SK-N-SH (cell line): Measurements from ENCODE around the gene INO80C. TPM values are rescaled to one million over a fixed set of nuclear protein-coding genes. Genes with fewer than 3 reads are reported as not detected.

Experiments
- CTCF ChIA-PET: fragments of 300-600, 350-600 bp; formaldehyde crosslinking; extraction: SDS; loops from one replicate; lab custom pipeline; 2021; lab: Yijun Ruan, JAX
- POLR2A ChIA-PET: fragments of 350-600 bp; sonication (Branson Sonifier 250); formaldehyde crosslinking; extraction: SDS; loops from one replicate; lab custom pipeline; 2020; ENCODE audit warnings: antibody characterized with exemption, inconsistent platforms; lab: Yijun Ruan, JAX
- DNase-seq: peaks from one replicate; pipeline ENCODE4 v3.0.0; 2012
- H2AFZ ChIP-seq: fragments of 200-600 bp; sonication (generic); 2 replicates; pipeline ENCODE4 v1.8.1; 2016; ENCODE audit warnings: antibody characterized with exemption, mild to moderate bottlenecking, low read depth
- H3F3A ChIP-seq: fragments of 200-600 bp; sonication (generic); replicated peaks from 2 replicates; pipeline ENCODE3; 2016; ENCODE audit warnings: antibody characterized with exemption, mild to moderate bottlenecking; ENCODE audit not compliant: insufficient read depth
- H3K27ac ChIP-seq, 2 experiments: fragments of 200-500 bp in 1 of 2; fragments of 200-600 bp in 1 of 2; sonication (Bioruptor generic) in 1 of 2; sonication (generic), shearing (Covaris generic) in 1 of 2; 2 replicates each; pipeline versions ENCODE4 v1.5.1 to v1.6.1; 2014 to 2016; ENCODE audit warnings: low read depth in 2 of 2, inconsistent platforms in 1 of 2, low read length in 1 of 2, mild to moderate bottlenecking in 1 of 2, mixed read lengths in 1 of 2
- H3K27me3 ChIP-seq: fragments of 200-600 bp; sonication (generic), shearing (Covaris generic); 2 replicates; pipeline ENCODE4 v1.6.1; 2016; ENCODE audit warnings: mixed run types; ENCODE audit not compliant: insufficient read depth
- H3K36me3 ChIP-seq, 2 experiments: fragments of 200-500 bp in 1 of 2; fragments of 200-600 bp in 1 of 2; sonication (Bioruptor generic) in 1 of 2; sonication (generic) in 1 of 2; replicated peaks in 1 of 2; 2 replicates each; pipeline versions ENCODE3 to v1.5.1; 2014 to 2016; ENCODE audit warnings: low read length in 1 of 2, mild to moderate bottlenecking in 1 of 2; ENCODE audit not compliant: insufficient read depth in 2 of 2, control insufficient read depth in 1 of 2
- H3K4me1 ChIP-seq, 2 experiments: fragments of 200-500 bp in 1 of 2; fragments of 200-600 bp in 1 of 2; sonication (Bioruptor generic) in 1 of 2; sonication (generic), shearing (Covaris generic) in 1 of 2; 2 replicates each; pipeline versions ENCODE4 v1.5.1 to v1.6.1; 2014 to 2016; ENCODE audit warnings: low read depth in 1 of 2, low read length in 1 of 2, mixed run types in 1 of 2; ENCODE audit not compliant: insufficient read depth in 2 of 2, control insufficient read depth in 1 of 2
- H3K4me2 ChIP-seq: fragments of 200-600 bp; sonication (generic), shearing (Covaris generic); 2 replicates; pipeline ENCODE4 v1.6.1; 2017; ENCODE audit warnings: mixed run types
- H3K4me3 ChIP-seq, 2 experiments: fragments of 200-500 bp in 1 of 2; fragments of 200-600 bp in 1 of 2; sonication (Bioruptor generic) in 1 of 2; sonication (generic), shearing (Covaris generic) in 1 of 2; 2 replicates each; pipeline versions ENCODE4 v1.5.1 to v1.8.1; 2014 to 2016; ENCODE audit warnings: low read depth in 2 of 2, inconsistent platforms in 1 of 2, low read length in 1 of 2, mild to moderate bottlenecking in 1 of 2, mixed read lengths in 1 of 2, moderate library complexity in 1 of 2
- H3K79me2 ChIP-seq: fragments of 200-600 bp; sonication (generic); 2 replicates; pipeline ENCODE4 v1.8.1; 2017; ENCODE audit warnings: mild to moderate bottlenecking; ENCODE audit not compliant: insufficient read depth
- H3K9ac ChIP-seq: fragments of 200-600 bp; sonication (generic); 2 replicates; pipeline ENCODE4 v1.6.1; 2017; ENCODE audit warnings: mixed run types
- H3K9me2 ChIP-seq: fragments of 200-600 bp; sonication (generic); 2 replicates; pipeline ENCODE4 v1.6.1; 2017; ENCODE audit warnings: mixed run types
- H3K9me3 ChIP-seq: fragments of 200-600 bp; sonication (generic); 2 replicates; pipeline ENCODE4 v1.6.1; 2017; ENCODE audit warnings: mixed run types, mild to moderate bottlenecking, moderate library complexity
- H4K20me1 ChIP-seq: fragments of 200-600 bp; sonication (generic); 2 replicates; pipeline ENCODE4 v1.6.1; 2017; ENCODE audit warnings: mild to moderate bottlenecking, mixed run types; ENCODE audit not compliant: insufficient read depth
- CHD2 ChIP-seq: fragments of 150-350 bp; IDR thresholded peaks from 2 replicates; pipeline ENCODE4 v1.6.1; 2018; ENCODE audit warnings: low read length; ENCODE audit not compliant: partially characterized antibody
- ELF1 ChIP-seq: IDR thresholded peaks from 2 replicates; pipeline ENCODE4 v1.4.0; 2012
- EZH2phosphoT487 ChIP-seq: fragments of 200-600 bp; sonication (generic); IDR thresholded peaks from 2 replicates; pipeline ENCODE4 v1.6.1; 2017; ENCODE audit warnings: low read depth, mixed run types, mild to moderate bottlenecking, antibody characterized with exemption, moderate library complexity, borderline replicate concordance
- FOSL2 ChIP-seq: IDR thresholded peaks from 2 replicates; pipeline ENCODE4 v1.4.0; 2012; ENCODE audit warnings: low read depth, mild to moderate bottlenecking, moderate library complexity, borderline replicate concordance
- FOXJ3 ChIP-seq: sonication (generic); formaldehyde crosslinking; IDR thresholded peaks from 2 replicates; pipeline ENCODE4 v1.5.1; 2020; ENCODE audit warnings: mild to moderate bottlenecking, missing genetic modification reagents
- JUND ChIP-seq: IDR thresholded peaks from 2 replicates; pipeline ENCODE4 v1.4.0; 2012
- MEF2A ChIP-seq: IDR thresholded peaks from 2 replicates; pipeline ENCODE4 v1.4.0; 2012; ENCODE audit warnings: low read depth, borderline replicate concordance
- MXI1 ChIP-seq: IDR thresholded peaks from 2 replicates; pipeline ENCODE4 v1.6.1; 2012; ENCODE audit warnings: mild to moderate bottlenecking, low read depth, low read length, improper control_type of control experiment
- NFIC ChIP-seq: IDR thresholded peaks from 2 replicates; pipeline ENCODE4 v1.4.0; 2012; ENCODE audit warnings: borderline replicate concordance
- NRF1 ChIP-seq: IDR thresholded peaks from 2 replicates; pipeline ENCODE4 v1.6.1; 2012; ENCODE audit warnings: low read depth, mild to moderate bottlenecking, low read length
- POLR2AphosphoS5 ChIP-seq: IDR thresholded peaks from 2 replicates; pipeline ENCODE4 v1.6.1; 2012; ENCODE audit warnings: low read depth, low read length
- RAD21 ChIP-seq: IDR thresholded peaks from 2 replicates; pipeline ENCODE4 v1.6.1; 2012; ENCODE audit warnings: mild to moderate bottlenecking, low read length
- RCOR1 ChIP-seq: fragments of 150-350 bp; IDR thresholded peaks from 2 replicates; pipeline ENCODE4 v1.6.1; 2017; ENCODE audit warnings: antibody characterized with exemption, low read length
- TAF1 ChIP-seq: IDR thresholded peaks from 2 replicates; pipeline ENCODE4 v1.6.1; 2012; ENCODE audit warnings: low read depth, mild to moderate bottlenecking, low read length, moderate library complexity, borderline replicate concordance
- TCF12 ChIP-seq: IDR thresholded peaks from 2 replicates; pipeline ENCODE4 v1.4.0; 2012
- YY1 ChIP-seq: IDR thresholded peaks from 2 replicates; pipeline ENCODE4 v1.4.0; 2012; ENCODE audit warnings: low read depth, mild to moderate bottlenecking
- WGBS: methylation state at CpG from one replicate; pipeline ENCODE4 v1.1.6; 2017; ENCODE audit warnings: low lambda C conversion rate; 5-methylcytosine and 5-hydroxymethylcytosine counted together
- polyA plus RNA-seq, 3 experiments: library from polyadenylated mRNA; depleted of rRNA; stranded (reverse); fragments of >200 nt; gene quantifications; 2 replicates each; pipeline ENCODE4 v1.2.3, GENCODE V29; 2012
- TF ChIP-seq, protein P1 (sequence below): IDR thresholded peaks from 2 replicates; pipeline ENCODE4 v1.6.1; 2012; ENCODE audit warnings: mild to moderate bottlenecking, low read depth, low read length, moderate library complexity
- TF ChIP-seq, protein P2 (sequence below): IDR thresholded peaks from 2 replicates; pipeline ENCODE4 v1.4.0; 2012; ENCODE audit warnings: low read depth
- TF ChIP-seq, protein P3 (sequence below): fragments of 200-600 bp; sonication (generic); IDR thresholded peaks from 2 replicates; pipeline ENCODE4 v1.6.1; 2017; ENCODE audit warnings: antibody characterized with exemption, mild to moderate bottlenecking, moderate library complexity

The INO80C gene
- polyA plus RNA-seq, 1 of the 3 experiments (the other 2 are of a cell fraction) = 17.0 TPM

DNA sequence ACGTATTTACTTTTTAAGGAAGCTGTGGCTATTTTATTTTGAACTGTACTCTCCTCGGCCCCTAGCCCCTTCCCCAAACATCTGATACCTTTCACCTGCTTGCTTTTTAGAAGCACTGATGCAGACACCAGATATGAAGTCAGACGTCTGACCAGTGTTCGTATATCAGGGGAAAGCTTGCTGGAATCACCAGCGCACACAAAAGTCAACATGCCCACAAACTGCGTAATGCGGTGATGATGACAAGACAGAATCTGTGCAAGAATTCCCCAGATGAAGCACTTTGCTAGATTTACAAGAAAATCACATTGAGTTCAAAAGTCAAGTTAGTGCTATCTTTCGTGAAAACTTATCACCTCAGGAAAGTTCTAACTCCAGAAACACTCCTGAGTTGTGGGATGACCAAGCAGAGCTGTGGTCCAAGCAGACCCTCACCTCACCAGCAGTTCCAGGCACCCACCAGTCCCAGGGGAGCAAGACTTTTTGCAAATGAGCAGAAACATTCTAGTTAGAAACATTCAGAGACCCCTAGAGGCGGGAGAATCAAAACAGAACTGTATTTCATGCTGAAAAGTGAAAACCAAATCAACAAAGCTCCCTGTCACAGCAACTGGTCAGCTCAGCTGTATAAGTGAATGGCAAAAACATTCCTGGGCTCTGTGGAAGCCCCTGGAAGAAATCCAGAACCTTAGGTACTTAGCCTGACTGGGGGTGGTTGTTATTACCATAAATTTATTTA lies 55.7 kb downstream of the INO80C start:
- Histone ChIP-seq H2AFZ (0 out of 2 replicates have a peak overlapping the region, but pooled peaks have one; percentile 6), H3K9me3 (no peaks in the 10 kb centered on the region), H3K4me2 (no peak overlapping the region), H3K36me3 (no peaks in the 10 kb centered on the region), H3K9me2 (no peaks in the 10 kb centered on the region), H3K4me1 (peaks cover 0 to 2% of the 10 kb centered on the region in 2 experiments; a peak in 2 of 4 replicates), H3K27me3 (no peaks in the 10 kb centered on the region), H4K20me1 (no peaks in the 10 kb centered on the region), H3K27ac (no peak overlapping the region)
- ChIA-PET POLR2A (no interaction called here), CTCF (interaction anchor here (1.5 kb wide), 1 partner anchor 56 kb away, joined by 4 read pairs; no protein-coding TSS in a partner anchor)
- DNase-seq = no peak
- WGBS = 74% methylated on average over 9 of the region's 9 CpGs
- TF ChIP-seq MXI1 = no peak
- TF ChIP-seq, protein P1, sequence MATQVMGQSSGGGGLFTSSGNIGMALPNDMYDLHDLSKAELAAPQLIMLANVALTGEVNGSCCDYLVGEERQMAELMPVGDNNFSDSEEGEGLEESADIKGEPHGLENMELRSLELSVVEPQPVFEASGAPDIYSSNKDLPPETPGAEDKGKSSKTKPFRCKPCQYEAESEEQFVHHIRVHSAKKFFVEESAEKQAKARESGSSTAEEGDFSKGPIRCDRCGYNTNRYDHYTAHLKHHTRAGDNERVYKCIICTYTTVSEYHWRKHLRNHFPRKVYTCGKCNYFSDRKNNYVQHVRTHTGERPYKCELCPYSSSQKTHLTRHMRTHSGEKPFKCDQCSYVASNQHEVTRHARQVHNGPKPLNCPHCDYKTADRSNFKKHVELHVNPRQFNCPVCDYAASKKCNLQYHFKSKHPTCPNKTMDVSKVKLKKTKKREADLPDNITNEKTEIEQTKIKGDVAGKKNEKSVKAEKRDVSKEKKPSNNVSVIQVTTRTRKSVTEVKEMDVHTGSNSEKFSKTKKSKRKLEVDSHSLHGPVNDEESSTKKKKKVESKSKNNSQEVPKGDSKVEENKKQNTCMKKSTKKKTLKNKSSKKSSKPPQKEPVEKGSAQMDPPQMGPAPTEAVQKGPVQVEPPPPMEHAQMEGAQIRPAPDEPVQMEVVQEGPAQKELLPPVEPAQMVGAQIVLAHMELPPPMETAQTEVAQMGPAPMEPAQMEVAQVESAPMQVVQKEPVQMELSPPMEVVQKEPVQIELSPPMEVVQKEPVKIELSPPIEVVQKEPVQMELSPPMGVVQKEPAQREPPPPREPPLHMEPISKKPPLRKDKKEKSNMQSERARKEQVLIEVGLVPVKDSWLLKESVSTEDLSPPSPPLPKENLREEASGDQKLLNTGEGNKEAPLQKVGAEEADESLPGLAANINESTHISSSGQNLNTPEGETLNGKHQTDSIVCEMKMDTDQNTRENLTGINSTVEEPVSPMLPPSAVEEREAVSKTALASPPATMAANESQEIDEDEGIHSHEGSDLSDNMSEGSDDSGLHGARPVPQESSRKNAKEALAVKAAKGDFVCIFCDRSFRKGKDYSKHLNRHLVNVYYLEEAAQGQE = no peak
- no peak for TF ChIP-seq POLR2AphosphoS5
- no peak for TF ChIP-seq RAD21
- TF ChIP-seq NFIC = no peak
- TF ChIP-seq NRF1 = no peak
- no peak for TF ChIP-seq FOXJ3 (CRISPR knock-in tag)
- no peak for TF ChIP-seq MEF2A
- TF ChIP-seq YY1 = no peak
- TF ChIP-seq TCF12 = no peak
- no peak for TF ChIP-seq ELF1
- TF ChIP-seq, protein P2, sequence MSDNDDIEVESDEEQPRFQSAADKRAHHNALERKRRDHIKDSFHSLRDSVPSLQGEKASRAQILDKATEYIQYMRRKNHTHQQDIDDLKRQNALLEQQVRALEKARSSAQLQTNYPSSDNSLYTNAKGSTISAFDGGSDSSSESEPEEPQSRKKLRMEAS = no peak
- TF ChIP-seq, protein P3, sequence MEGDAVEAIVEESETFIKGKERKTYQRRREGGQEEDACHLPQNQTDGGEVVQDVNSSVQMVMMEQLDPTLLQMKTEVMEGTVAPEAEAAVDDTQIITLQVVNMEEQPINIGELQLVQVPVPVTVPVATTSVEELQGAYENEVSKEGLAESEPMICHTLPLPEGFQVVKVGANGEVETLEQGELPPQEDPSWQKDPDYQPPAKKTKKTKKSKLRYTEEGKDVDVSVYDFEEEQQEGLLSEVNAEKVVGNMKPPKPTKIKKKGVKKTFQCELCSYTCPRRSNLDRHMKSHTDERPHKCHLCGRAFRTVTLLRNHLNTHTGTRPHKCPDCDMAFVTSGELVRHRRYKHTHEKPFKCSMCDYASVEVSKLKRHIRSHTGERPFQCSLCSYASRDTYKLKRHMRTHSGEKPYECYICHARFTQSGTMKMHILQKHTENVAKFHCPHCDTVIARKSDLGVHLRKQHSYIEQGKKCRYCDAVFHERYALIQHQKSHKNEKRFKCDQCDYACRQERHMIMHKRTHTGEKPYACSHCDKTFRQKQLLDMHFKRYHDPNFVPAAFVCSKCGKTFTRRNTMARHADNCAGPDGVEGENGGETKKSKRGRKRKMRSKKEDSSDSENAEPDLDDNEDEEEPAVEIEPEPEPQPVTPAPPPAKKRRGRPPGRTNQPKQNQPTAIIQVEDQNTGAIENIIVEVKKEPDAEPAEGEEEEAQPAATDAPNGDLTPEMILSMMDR = no peak
- no peak for TF ChIP-seq FOSL2
- no peak for TF ChIP-seq EZH2phosphoT487
- no peak for TF ChIP-seq TAF1
- TF ChIP-seq JUND = no peak
- TF ChIP-seq CHD2 = no peak
- TF ChIP-seq RCOR1 = no peak
- TF ChIP-seq, all 33 proteins: peak for 0
- Histone ChIP-seq H3K9ac (no peak overlapping the region), H3F3A (no peaks in the 10 kb centered on the region), H3K79me2 (no peaks in the 10 kb centered on the region), H3K4me3 (no peak overlapping the region)
